CD4-positive, CD25-positive, alpha-beta regulatory T cell (primary cell): Measurements from ENCODE around the gene ZFP37. TPM values are rescaled to one million over a fixed set of nuclear protein-coding genes. Genes with fewer than 3 reads are reported as not detected.
"Not testable (repeated sequence)": the region's sequence is repeated elsewhere in the genome, so short reads cannot be mapped to it uniquely, and the experiment has no call there.

ENCODE experiments used
- ATAC-seq, 2 donors: fragments of 150-1000 bp; cut with Tn5 transposase; one replicate each; pipeline ENCODE4 v1.10.0; 2021; ENCODE audit warnings: low read depth in 2 of 2, moderate number of reproducible peaks in 2 of 2, moderate library complexity in 1 of 2
- DNase-seq, 3 donors: peaks; one replicate each; pipeline versions ENCODE4 v3.0.0 to v3.0.0-alpha.2; 2012 to 2022; ENCODE audit warnings: mixed read lengths in 1 of 3
- H3K27ac ChIP-seq: one replicate; pipeline ENCODE4 v1.7.0; 2013; ENCODE audit warnings: mild to moderate bottlenecking, low read length; ENCODE audit not compliant: insufficient read depth, poor library complexity, severe bottlenecking
- H3K27me3 ChIP-seq: one replicate; pipeline ENCODE4 v1.7.0; 2013; ENCODE audit warnings: low read length; ENCODE audit not compliant: control insufficient read depth, insufficient read depth
- H3K36me3 ChIP-seq: one replicate; pipeline ENCODE4 v1.7.0; 2013; ENCODE audit warnings: mild to moderate bottlenecking, low read length, moderate library complexity; ENCODE audit not compliant: control insufficient read depth, insufficient read depth
- H3K4me1 ChIP-seq: 2 replicates; pipeline ENCODE4 v1.7.0; 2013; ENCODE audit warnings: mild to moderate bottlenecking, low read length; ENCODE audit not compliant: insufficient read depth, control insufficient read depth, poor library complexity, severe bottlenecking
- H3K4me3 ChIP-seq: one replicate; pipeline ENCODE4 v1.7.0; 2013; ENCODE audit warnings: low read depth, mild to moderate bottlenecking, low read length, moderate library complexity
- H3K9me3 ChIP-seq, 2 experiments: 1 replicate in 1 of 2; 2 replicates in 1 of 2; pipeline ENCODE4 v1.7.0; 2013; ENCODE audit warnings: low read length in 2 of 2, mild to moderate bottlenecking in 1 of 2, moderate library complexity in 1 of 2; ENCODE audit not compliant: control insufficient read depth in 2 of 2
- H3K27ac Mint-ChIP-seq, 3 donors: one replicate each; pipeline ENCODE4 v1.8.0; 2020 to 2022; ENCODE audit warnings: mild to moderate bottlenecking in 3 of 3, mixed read lengths in 3 of 3, moderate library complexity in 2 of 3
- H3K27me3 Mint-ChIP-seq: one replicate; pipeline ENCODE4 v1.8.0; 2022; ENCODE audit warnings: mild to moderate bottlenecking, mixed read lengths
- H3K36me3 Mint-ChIP-seq: one replicate; pipeline ENCODE4 v1.8.0; 2020; ENCODE audit warnings: mixed read lengths
- H3K4me1 Mint-ChIP-seq, 4 donors: one replicate each; pipeline ENCODE4 v1.8.0; 2020 to 2022; ENCODE audit warnings: mixed read lengths in 4 of 4, mild to moderate bottlenecking in 1 of 4
- H3K4me3 Mint-ChIP-seq, 4 donors: one replicate each; pipeline ENCODE4 v1.8.0; 2020 to 2022; ENCODE audit warnings: mild to moderate bottlenecking in 4 of 4, mixed read lengths in 4 of 4, moderate library complexity in 3 of 4
- H3K9me3 Mint-ChIP-seq, 7 donors: one replicate each; pipeline ENCODE4 v1.8.0; 2020 to 2022; ENCODE audit warnings: mixed read lengths in 7 of 7, mild to moderate bottlenecking in 3 of 7, moderate library complexity in 2 of 7
- polyA plus RNA-seq, 4 donors: library from polyadenylated mRNA; unstranded; fragments of 300-500 nt; fragmentation: Illumina TruSeq; gene quantifications; one replicate each; pipeline ENCODE4 v1.2.3, GENCODE V29; 2021
- total RNA-seq: library from RNA; stranded (reverse); gene quantifications from one replicate; pipeline ENCODE4 v1.2.3, GENCODE V29; 2022

The ZFP37 gene
- total RNA-seq (1.8 TPM), polyA plus RNA-seq (1 to 10 TPM; 1.1 to 3.2 (median 1.6) TPM)

DNA sequence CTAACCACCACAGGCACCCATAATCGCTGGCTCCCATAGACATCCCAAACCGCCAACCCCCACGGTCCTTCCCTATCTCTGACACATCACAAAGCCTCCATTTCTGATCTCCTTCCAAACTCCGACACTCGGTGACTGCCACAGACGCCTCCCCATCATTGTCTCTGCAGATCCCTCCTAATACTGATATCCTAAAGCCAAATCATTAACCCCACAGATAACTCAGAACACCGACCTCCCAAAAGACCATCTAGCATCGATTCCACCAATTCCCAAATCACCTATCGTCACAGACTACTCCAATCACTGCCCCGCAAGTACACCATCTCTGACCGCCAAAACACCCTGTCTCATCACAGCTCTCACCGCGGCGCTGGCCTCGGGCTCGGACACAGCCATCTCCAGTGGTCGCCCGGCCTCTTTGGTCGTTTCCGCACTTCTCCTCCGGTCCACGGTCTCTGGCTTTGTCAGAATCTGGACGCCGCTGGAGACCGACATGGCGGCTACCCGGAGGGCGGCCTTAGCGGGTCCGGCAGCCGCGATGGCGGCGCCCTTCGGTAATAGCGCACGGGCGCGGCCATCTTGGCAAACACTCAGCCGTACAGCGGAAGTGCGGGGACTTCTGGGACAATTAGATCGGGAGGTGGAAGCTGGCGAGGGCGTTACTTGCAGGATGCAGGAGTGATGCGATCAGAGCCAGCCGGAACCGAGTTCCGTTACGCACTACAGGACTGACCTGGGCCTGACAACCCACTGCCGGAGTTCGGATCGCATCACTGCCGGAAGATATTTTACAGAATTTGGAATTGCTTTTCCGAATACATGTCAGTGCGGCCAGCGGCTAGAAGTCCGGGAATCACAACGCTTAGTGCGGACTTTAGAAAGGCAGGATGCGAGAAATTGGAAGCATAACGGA lies at the start of gene ZFP37:
TSS of gene ZFP37 (minus strand) at position 534 of the 916 bp plus-strand sequence. CDS start at position 498, 36 bp downstream.
- no peaks in the 10 kb centered on the region for H3K27me3 ChIP-seq
- no peak within 1 kb of the TSS for H3K27ac Mint-ChIP-seq
- no peaks in the 10 kb centered on the region for H3K36me3 ChIP-seq
- DNase-seq = peak; percentile 60 to 81 (median 61)
- H3K4me3 ChIP-seq = peak within 1 kb of the TSS; percentile 96
- peak within 1 kb of the TSS; percentile 25 for H3K27ac ChIP-seq
- ATAC-seq = peak; percentile 90 to 93
- H3K4me1 ChIP-seq = no peaks in the 10 kb centered on the region
- peaks cover 55 to 75% of the 10 kb centered on the region in 2 experiments for H3K9me3 ChIP-seq
- H3K27me3 Mint-ChIP-seq = no peaks in the 10 kb centered on the region
- H3K4me3 Mint-ChIP-seq = no peak within 1 kb of the TSS
- peaks cover 0 to 11% (median 2%) of the 10 kb centered on the region in 4 donors for H3K4me1 Mint-ChIP-seq
- peaks cover 0 to 14% (median 3%) of the 10 kb centered on the region in 7 donors for H3K9me3 Mint-ChIP-seq
- H3K36me3 Mint-ChIP-seq = no peaks in the 10 kb centered on the region

DNA sequence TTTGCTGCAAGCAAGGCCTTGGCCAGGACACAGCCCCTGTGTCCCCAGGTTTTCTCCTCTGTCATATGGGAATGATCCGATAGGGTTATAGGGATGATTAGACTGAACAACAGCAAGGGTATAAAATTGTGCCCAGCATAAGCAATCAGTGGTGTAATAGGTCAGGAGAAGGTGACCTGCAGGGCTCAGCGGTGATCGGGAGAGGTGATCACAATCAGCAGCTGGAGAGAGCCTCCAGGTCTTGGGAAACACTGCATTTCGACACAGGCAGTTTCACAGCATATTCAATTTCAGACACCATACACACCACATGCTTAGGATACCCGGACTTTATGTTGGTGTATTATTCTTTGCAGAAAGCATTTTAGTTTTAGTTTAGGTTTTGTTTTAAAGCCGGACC lies 48.8 kb upstream of the ZFP37 start:
- not testable (repeated sequence) for H3K9me3 ChIP-seq, H3K27me3 ChIP-seq, H3K27ac ChIP-seq, H3K36me3 ChIP-seq, H3K4me3 ChIP-seq, H3K4me1 ChIP-seq, H3K4me3 Mint-ChIP-seq, H3K27me3 Mint-ChIP-seq, H3K9me3 Mint-ChIP-seq, H3K27ac Mint-ChIP-seq, H3K4me1 Mint-ChIP-seq, DNase-seq, H3K36me3 Mint-ChIP-seq, ATAC-seq

DNA sequence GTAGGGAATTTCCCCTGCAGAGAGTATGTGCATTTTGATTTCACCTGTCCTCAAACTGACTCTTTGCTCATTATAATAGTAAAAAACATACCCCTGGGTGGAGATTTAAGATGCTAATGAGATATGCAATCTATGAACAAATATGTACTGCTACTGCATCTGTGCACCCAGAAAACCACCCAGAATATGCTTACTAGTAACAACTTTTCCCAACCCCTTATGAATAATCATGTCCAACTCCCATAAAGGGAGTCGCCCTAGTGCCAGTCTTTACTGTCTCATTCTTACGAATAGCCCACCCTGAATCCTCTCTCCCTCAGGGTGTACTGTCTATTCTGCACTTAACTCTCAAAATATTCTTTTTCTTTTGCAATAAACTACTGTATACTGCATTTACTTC lies 39.0 kb upstream of the ZFP37 start:
- no peaks in the 10 kb centered on the region for H3K36me3 ChIP-seq
- Mint-ChIP-seq H3K4me1 (peaks cover 0 to under 1% (median 0%) of the 10 kb centered on the region in 4 donors), H3K27me3 (peaks cover 11% of the 10 kb centered on the region), H3K9me3 (peaks cover 0 to 12% (median 5%) of the 10 kb centered on the region in 7 donors), H3K4me3 (no peak overlapping the region), H3K36me3 (peaks cover 1% of the 10 kb centered on the region), H3K27ac (no peak overlapping the region)
- no peak overlapping the region for H3K4me3 ChIP-seq
- peaks cover 4% of the 10 kb centered on the region for H3K27me3 ChIP-seq
- ATAC-seq (no peak), DNase-seq (no peak)
- H3K4me1 ChIP-seq = no peaks in the 10 kb centered on the region
- H3K27ac ChIP-seq = no peak overlapping the region
- no peaks in the 10 kb centered on the region for H3K9me3 ChIP-seq

DNA sequence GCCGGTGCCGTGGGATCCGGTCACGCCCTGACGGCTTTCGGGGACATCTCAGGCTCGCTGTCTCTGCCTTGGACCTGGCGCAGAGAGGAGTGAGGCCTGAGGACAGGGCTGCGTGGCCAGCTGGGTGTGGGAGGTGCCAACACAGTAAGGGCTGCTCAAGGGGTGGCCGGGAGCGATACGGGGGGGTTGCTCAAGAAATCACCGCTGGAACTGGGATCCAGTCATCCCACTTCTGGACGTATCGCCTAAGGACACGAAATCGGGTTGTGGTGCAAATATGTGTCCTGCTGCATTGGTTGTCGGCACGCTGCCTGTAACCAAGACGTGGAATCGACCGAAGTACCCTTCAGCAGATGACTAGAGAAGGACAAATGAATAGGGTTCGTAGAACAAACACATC lies 33.4 kb upstream of the ZFP37 start:
- not testable (repeated sequence) for H3K36me3 ChIP-seq, H3K4me1 ChIP-seq, H3K4me1 Mint-ChIP-seq, H3K27me3 Mint-ChIP-seq, H3K27me3 ChIP-seq, H3K27ac ChIP-seq, ATAC-seq, H3K27ac Mint-ChIP-seq, H3K4me3 ChIP-seq, H3K9me3 ChIP-seq, DNase-seq, H3K36me3 Mint-ChIP-seq
- peaks cover 0 to 16% (median 2%) of the 10 kb centered on the region in 7 donors for H3K9me3 Mint-ChIP-seq
- peak overlapping the region in 1 of 4 donors; percentile 52 for H3K4me3 Mint-ChIP-seq

DNA sequence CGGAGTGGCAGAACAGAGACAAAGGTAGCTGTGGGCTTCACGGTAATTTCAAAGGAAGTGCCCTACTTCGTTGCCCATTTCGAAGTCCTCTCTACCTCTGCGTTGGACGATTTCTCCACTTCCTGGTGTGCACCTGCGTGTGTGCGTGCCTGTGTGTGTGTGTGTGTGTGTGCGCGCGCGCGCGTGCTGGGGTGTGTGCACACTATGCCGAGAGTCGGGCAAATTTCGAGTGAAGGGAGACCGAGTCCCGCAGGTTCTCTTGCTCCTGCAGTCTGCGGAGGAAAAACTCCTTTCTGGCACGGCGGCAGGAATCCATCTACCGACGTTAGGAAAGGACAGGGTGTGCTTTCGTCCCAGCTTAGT lies 32.6 kb upstream of the ZFP37 start:
- not testable (repeated sequence) for ATAC-seq, H3K27me3 Mint-ChIP-seq, H3K4me1 ChIP-seq, DNase-seq, H3K36me3 ChIP-seq, H3K4me3 Mint-ChIP-seq, H3K9me3 ChIP-seq, H3K36me3 Mint-ChIP-seq, H3K27ac Mint-ChIP-seq, H3K27ac ChIP-seq, H3K4me3 ChIP-seq, H3K27me3 ChIP-seq, H3K4me1 Mint-ChIP-seq
- H3K9me3 Mint-ChIP-seq = peaks cover 0 to 16% (median 2%) of the 10 kb centered on the region in 7 donors

DNA sequence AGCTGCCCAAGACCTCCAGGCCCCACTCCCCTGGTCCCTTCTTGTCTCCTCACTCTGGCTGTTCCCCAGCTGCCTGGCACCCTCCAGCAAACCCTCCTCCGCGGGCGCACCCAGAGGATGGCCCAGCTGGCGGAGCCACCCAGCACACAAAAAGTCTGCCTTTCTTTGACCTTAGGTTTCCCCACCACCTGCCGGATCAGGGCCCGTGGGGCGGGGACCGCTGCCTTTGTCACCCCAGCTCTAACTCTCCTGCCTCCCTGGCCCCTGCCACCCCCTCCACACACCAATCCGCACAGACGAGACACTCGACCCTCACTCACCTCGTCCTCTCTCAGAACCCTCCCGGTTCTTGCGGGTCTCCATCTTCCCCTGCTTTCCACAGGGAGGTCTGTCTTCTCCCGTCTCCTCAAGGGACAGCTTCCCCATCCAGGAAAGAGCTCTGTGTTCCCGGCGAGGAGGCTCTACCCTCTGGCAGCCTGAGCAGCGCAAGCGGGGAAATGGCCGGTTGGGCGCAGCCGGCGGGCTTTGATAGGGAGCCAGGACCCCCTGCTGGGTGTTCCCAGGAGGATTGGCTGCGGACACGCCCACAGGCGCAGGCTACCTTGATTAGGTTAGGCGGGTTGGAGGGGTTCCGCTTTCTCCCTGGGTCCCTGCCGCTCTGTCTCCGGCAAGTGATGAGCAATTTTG lies 32.1 kb upstream of the ZFP37 start:
- not testable (repeated sequence) for H3K9me3 ChIP-seq, H3K4me1 Mint-ChIP-seq, H3K36me3 ChIP-seq, H3K36me3 Mint-ChIP-seq, DNase-seq, H3K4me3 ChIP-seq, H3K4me1 ChIP-seq, H3K27ac Mint-ChIP-seq, H3K4me3 Mint-ChIP-seq, ATAC-seq, H3K27me3 Mint-ChIP-seq, H3K27me3 ChIP-seq, H3K27ac ChIP-seq
- H3K9me3 Mint-ChIP-seq = peaks cover 0 to 16% (median 2%) of the 10 kb centered on the region in 7 donors

DNA sequence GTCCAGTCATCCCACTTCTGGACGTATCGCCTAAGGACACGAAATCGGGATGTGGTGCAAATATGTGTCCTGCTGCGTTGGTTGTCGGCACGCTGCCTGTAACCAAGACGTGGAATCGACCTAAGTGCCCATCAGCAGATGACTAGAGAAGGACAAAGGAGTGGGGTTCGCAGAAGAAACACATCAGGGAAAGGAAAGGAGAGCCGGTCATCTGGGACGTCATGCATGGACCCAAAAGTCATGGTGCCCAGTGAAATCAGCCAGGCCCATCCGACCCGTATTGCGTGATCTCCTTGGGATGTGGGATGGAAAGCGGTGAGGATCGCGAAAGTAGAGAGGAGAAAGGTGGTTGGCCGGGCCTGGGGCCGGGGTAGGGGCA lies 6.4 kb upstream of the ZFP37 start:
- not testable (repeated sequence) for H3K27me3 Mint-ChIP-seq, ATAC-seq, H3K27me3 ChIP-seq, DNase-seq, H3K4me3 ChIP-seq, H3K27ac ChIP-seq, H3K27ac Mint-ChIP-seq, H3K4me1 ChIP-seq, H3K36me3 Mint-ChIP-seq, H3K4me3 Mint-ChIP-seq, H3K36me3 ChIP-seq
- peaks cover 0 to 11% (median 2%) of the 10 kb centered on the region in 4 donors for H3K4me1 Mint-ChIP-seq
- H3K9me3 ChIP-seq = peaks cover 12 to 15% of the 10 kb centered on the region in 2 experiments
- H3K9me3 Mint-ChIP-seq = peaks cover 0 to 14% (median 3%) of the 10 kb centered on the region in 7 donors
